CD4-positive, alpha-beta T cell treated with Interleukin-2 at 100 ng/mL for 4 hours (primary cell): ENCODE data around the gene GNAT2.

Source experiments
- DNase-seq: peaks from one replicate; pipeline ENCODE4 v3.0.0-alpha.2; 2020; ENCODE audit warnings: low spot score

GNAT2 gene

GRCh38 chr1:109609881-109610280 is 9.5 kb downstream of the GNAT2 start:
- no peak for DNase-seq

- DNase-seq, result no peak
These were observed 14.0 kb downstream of the GNAT2 start for GRCh38 chr1:109605381-109605780.

GRCh38 chr1:109603229-109603628 is 16.2 kb downstream of the GNAT2 start:
- no peak for DNase-seq

- no peak for DNase-seq
These were observed 20.8 kb downstream of the GNAT2 start for GRCh38 chr1:109598655-109599054.

- no peak for DNase-seq
These were observed 21.3 kb downstream of the GNAT2 start for GRCh38 chr1:109598156-109598555.

- no peak for DNase-seq
These were observed 23.9 kb downstream of the GNAT2 start for GRCh38 chr1:109595531-109595930.

GRCh38 chr1:109592916-109593315 is 26.5 kb downstream of the GNAT2 start:
- no peak for DNase-seq

- DNase-seq, result no peak
These were observed 29.7 kb downstream of the GNAT2 start for GRCh38 chr1:109589679-109590078.

- no peak for DNase-seq
These were observed 30.2 kb downstream of the GNAT2 start for GRCh38 chr1:109589177-109589576.

- DNase-seq, result no peak
These were observed 33.4 kb downstream of the GNAT2 start for GRCh38 chr1:109586055-109586454.

GRCh38 chr1:109584766-109585165 is 34.6 kb downstream of the GNAT2 start:
- no peak for DNase-seq

GRCh38 chr1:109582021-109582420 is 37.4 kb downstream of the GNAT2 start:
- no peak for DNase-seq

GRCh38 chr1:109579491-109579890 is 39.9 kb downstream of the GNAT2 start:
- no peak for DNase-seq

- DNase-seq, result no peak
These were observed 40.4 kb downstream of the GNAT2 start for GRCh38 chr1:109578947-109579443.

- no peak for DNase-seq
These were observed 45.6 kb downstream of the GNAT2 start for GRCh38 chr1:109573785-109574184.

GRCh38 chr1:109570414-109570813 is 49.0 kb downstream of the GNAT2 start:
- no peak for DNase-seq

GRCh38 chr1:109569323-109569722 is 50.1 kb downstream of the GNAT2 start:
- DNase-seq, result no peak

GRCh38 chr1:109567877-109568672 is 51.3 kb downstream of the GNAT2 start:
- DNase-seq, result no peak

GRCh38 chr1:109566982-109567381 is 52.4 kb downstream of the GNAT2 start:
- DNase-seq, result no peak

GRCh38 chr1:109565241-109565640 is 54.2 kb downstream of the GNAT2 start:
- no peak for DNase-seq

GRCh38 chr1:109564194-109564878 is 55.1 kb downstream of the GNAT2 start:
- no peak for DNase-seq

- DNase-seq, result no peak
These were observed 59.4 kb downstream of the GNAT2 start for GRCh38 chr1:109559995-109560394.

GRCh38 chr1:109557520-109557919 is 61.9 kb downstream of the GNAT2 start:
- no peak for DNase-seq
